ENCODE results near the gene YEATS4. TPM values are rescaled to one million over a fixed set of nuclear protein-coding genes. Genes with fewer than 3 reads are reported as not detected.

Gene YEATS4
- total RNA-seq, 4 donors from 2014 or later = 7.8 to 29.0 (median 14.3) TPM

DNA sequence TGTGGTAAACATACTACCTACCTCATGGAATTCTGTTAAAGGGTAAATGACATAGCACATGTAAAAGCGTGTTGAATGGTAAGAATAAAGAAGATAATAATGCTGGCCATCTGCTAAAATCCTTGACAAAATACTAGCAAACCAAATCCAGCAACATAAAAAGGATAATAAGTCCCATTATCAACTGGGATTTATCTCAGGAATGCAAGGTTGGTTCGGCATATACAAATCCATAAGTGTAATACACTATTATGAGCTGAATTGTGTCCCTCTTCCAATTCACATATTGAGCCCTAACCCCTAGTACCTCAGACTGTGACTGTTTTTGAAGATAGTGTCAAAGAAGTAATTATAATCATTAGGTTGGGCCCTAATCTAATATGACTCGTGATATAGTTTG is 37.4 kb downstream of the YEATS4 start:
- H3K27me3 ChIP-seq = no peaks in the 10 kb centered on the region
- TF ChIP-seq POLR2A (IDR thresholded peaks at IDR 0.05) (no peak), CTCF (IDR thresholded peaks at IDR 0.05) (no peak)
- H3K27ac ChIP-seq = no peak overlapping the region
- H3K36me3 ChIP-seq = no peaks in the 10 kb centered on the region
- no peaks in the 10 kb centered on the region for H3K9me3 ChIP-seq
- H3K4me1 ChIP-seq = no peaks in the 10 kb centered on the region
- no peak for DNase-seq
- H3K4me3 ChIP-seq = no peak overlapping the region

DNA sequence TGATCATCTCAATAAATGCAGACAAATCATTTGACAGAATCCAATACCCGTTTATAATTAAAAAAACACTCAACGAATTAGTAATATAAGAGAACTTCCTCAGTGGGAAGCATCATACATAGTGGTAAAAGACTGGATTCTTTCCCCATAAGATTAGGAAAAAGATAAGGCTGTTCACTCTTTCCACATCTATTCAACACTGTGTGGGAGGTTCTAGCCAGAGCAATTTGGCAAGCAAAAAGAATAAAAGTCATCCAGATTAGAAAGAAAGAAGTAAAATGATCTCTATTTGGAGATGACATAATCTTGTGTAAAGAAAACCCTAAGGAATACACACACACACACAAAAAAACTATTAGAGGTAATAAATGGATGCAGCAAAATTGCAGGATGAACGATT is 38.4 kb downstream of the YEATS4 start:
- H3K4me3 ChIP-seq = no peak overlapping the region
- no peaks in the 10 kb centered on the region for H3K4me1 ChIP-seq
- TF ChIP-seq CTCF (IDR thresholded peaks at IDR 0.05) (no peak), POLR2A (IDR thresholded peaks at IDR 0.05) (no peak)
- no peaks in the 10 kb centered on the region for H3K27me3 ChIP-seq
- no peaks in the 10 kb centered on the region for H3K36me3 ChIP-seq
- DNase-seq = no peak
- H3K27ac ChIP-seq = no peak overlapping the region
- no peaks in the 10 kb centered on the region for H3K9me3 ChIP-seq

DNA sequence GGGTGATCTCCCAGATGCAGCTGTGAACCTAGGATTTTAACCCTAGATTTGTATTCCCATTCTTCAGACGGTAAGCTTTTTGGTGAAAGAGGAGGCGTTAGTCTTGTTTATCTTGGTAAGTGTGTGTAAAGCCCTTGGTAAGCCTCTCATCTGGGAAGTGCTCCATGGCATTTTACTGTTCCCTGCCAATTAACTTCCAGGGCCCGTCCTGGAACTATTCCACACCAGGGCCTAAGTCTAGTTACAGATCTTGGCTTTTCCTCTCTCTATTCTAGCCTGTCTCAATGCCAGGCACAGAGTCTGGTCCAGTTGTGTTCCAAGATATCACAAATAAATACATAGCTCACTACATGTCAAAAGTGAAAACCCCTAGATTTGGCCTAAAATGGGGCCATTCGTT is 42.4 kb downstream of the YEATS4 start:
- Histone ChIP-seq H3K36me3 (no peaks in the 10 kb centered on the region), H3K4me3 (no peak overlapping the region), H3K27ac (no peak overlapping the region), H3K27me3 (no peaks in the 10 kb centered on the region), H3K4me1 (no peaks in the 10 kb centered on the region), H3K9me3 (no peaks in the 10 kb centered on the region)
- no peak for DNase-seq
- TF ChIP-seq CTCF (IDR thresholded peaks at IDR 0.05) = no peak
- TF ChIP-seq POLR2A (IDR thresholded peaks at IDR 0.05) = no peak

- H3K4me3 ChIP-seq = no peak overlapping the region
- H3K4me1 ChIP-seq = no peaks in the 10 kb centered on the region
- no peaks in the 10 kb centered on the region for H3K27me3 ChIP-seq
- H3K36me3 ChIP-seq = no peaks in the 10 kb centered on the region
- no peak for DNase-seq
- H3K9me3 ChIP-seq = no peaks in the 10 kb centered on the region
- no peak overlapping the region for H3K27ac ChIP-seq
- no peak for TF ChIP-seq POLR2A (IDR thresholded peaks at IDR 0.05)
- no peak for TF ChIP-seq CTCF (IDR thresholded peaks at IDR 0.05)
Observed at GRCh38 chr12:69404851-69405565, 45.5 kb downstream of the YEATS4 start.

GRCh38 chr12:69405566-69405865 is 46.0 kb downstream of the YEATS4 start:
- Histone ChIP-seq H3K27ac (no peak overlapping the region), H3K4me3 (no peak overlapping the region), H3K36me3 (no peaks in the 10 kb centered on the region), H3K4me1 (no peaks in the 10 kb centered on the region), H3K9me3 (no peaks in the 10 kb centered on the region), H3K27me3 (no peaks in the 10 kb centered on the region)
- no peak for TF ChIP-seq CTCF (IDR thresholded peaks at IDR 0.05)
- no peak for TF ChIP-seq POLR2A (IDR thresholded peaks at IDR 0.05)
- DNase-seq = no peak

GRCh38 chr12:69406217-69406616 is 46.7 kb downstream of the YEATS4 start:
- Histone ChIP-seq H3K4me1 (no peaks in the 10 kb centered on the region), H3K27ac (no peak overlapping the region), H3K4me3 (no peak overlapping the region), H3K36me3 (no peaks in the 10 kb centered on the region), H3K9me3 (no peaks in the 10 kb centered on the region), H3K27me3 (no peaks in the 10 kb centered on the region)
- TF ChIP-seq POLR2A (IDR thresholded peaks at IDR 0.05) (no peak), CTCF (IDR thresholded peaks at IDR 0.05) (no peak)
- DNase-seq = no peak
